Upper lobe of left lung (tissue), 4 donors: ENCODE measurements around the gene TCF7.

Source experiments
- EP300 ChIP-seq, 4 donors: sonication (generic); formaldehyde crosslinking; IDR thresholded peaks; one replicate each; pipeline ENCODE4 v1.5.1; 2017; ENCODE audit warnings: antibody characterized with exemption in 4 of 4, control low read depth in 2 of 4
- POLR2A ChIP-seq, 4 donors: fragments of 450-650 bp; IDR thresholded peaks; one replicate each; pipeline ENCODE4 v1.5.1; 2016 to 2017; ENCODE audit warnings: antibody characterized with exemption in 4 of 4, mild to moderate bottlenecking in 2 of 4
- POLR2AphosphoS5 ChIP-seq, 2 donors: sonication (generic); formaldehyde crosslinking; IDR thresholded peaks; one replicate each; pipeline ENCODE4 v1.5.1; 2017; ENCODE audit warnings: antibody characterized with exemption in 2 of 2
- TF ChIP-seq, protein P1 (sequence below), 6 experiments: fragments of 450-650 bp in 4 of 6; fragments of 200-600 bp in 2 of 6; sonication (generic) in 2 of 6; IDR thresholded peaks; one replicate each; pipeline ENCODE4 v1.5.1; 2016 to 2019; ENCODE audit warnings: antibody characterized with exemption in 6 of 6

DNA sequence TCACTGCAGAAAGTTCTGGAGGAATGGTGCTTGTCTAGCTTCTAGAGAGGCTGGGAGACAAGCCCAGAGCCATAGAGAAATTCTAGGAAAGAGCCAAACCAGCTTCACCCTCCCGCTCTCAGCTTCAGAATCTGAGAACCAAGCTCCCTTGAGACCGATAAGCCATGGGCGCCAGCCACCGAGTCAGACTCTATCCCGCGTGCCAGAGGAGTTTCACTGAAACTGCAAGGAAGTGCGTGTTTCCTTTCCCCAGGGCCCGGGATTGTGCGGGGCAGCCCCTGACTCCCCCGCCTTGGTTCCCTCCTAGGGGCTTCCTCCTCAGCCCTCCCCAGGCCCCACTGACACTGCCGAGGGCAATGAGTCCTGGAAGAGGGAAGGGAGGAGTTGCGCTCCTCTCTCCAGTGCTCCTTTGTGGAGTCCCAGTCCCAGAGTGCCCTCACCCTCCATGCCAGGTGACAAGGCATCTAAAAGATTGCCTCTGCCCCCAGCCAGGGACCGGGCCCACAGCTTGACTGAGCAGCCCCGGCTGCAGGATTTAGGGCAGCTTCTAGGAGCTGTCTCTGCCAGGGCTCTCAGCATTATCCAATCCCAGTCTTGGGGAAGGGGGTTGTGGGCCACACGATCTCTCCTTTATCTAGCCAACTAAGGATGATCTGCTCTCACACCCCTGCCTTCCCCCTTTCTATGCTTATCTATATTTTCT lies 18.4 kb upstream of the TCF7 start:
- no peak for TF ChIP-seq EP300 (IDR thresholded peaks at IDR 0.05)
- no peak for TF ChIP-seq POLR2A (IDR thresholded peaks at IDR 0.05)
- TF ChIP-seq, protein P1, sequence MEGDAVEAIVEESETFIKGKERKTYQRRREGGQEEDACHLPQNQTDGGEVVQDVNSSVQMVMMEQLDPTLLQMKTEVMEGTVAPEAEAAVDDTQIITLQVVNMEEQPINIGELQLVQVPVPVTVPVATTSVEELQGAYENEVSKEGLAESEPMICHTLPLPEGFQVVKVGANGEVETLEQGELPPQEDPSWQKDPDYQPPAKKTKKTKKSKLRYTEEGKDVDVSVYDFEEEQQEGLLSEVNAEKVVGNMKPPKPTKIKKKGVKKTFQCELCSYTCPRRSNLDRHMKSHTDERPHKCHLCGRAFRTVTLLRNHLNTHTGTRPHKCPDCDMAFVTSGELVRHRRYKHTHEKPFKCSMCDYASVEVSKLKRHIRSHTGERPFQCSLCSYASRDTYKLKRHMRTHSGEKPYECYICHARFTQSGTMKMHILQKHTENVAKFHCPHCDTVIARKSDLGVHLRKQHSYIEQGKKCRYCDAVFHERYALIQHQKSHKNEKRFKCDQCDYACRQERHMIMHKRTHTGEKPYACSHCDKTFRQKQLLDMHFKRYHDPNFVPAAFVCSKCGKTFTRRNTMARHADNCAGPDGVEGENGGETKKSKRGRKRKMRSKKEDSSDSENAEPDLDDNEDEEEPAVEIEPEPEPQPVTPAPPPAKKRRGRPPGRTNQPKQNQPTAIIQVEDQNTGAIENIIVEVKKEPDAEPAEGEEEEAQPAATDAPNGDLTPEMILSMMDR (IDR thresholded peaks at IDR 0.05), result no peak
- TF ChIP-seq POLR2AphosphoS5 (IDR thresholded peaks at IDR 0.05), result no peak
